CMK (cell line): ENCODE results near the gene TRAPPC14.

Experiments
- DNase-seq: peaks from one replicate; pipeline ENCODE4 v3.0.0-alpha.2; 2010; ENCODE audit warnings: low read depth

Gene TRAPPC14

GRCh38 chr7:100124301-100125230, 34.0 kb downstream of the TRAPPC14 start:
- DNase-seq = no peak

- no peak for DNase-seq
Measured at GRCh38 chr7:100122568-100122967, 36.0 kb downstream of the TRAPPC14 start.

GRCh38 chr7:100122067-100122466, 36.5 kb downstream of the TRAPPC14 start:
- DNase-seq = no peak

GRCh38 chr7:100120733-100121036, 37.8 kb downstream of the TRAPPC14 start:
- no peak for DNase-seq

GRCh38 chr7:100119970-100120732, 38.4 kb downstream of the TRAPPC14 start:
- DNase-seq = no peak

- DNase-seq = peak; percentile 86
Measured at GRCh38 chr7:100119072-100119969, 39.2 kb downstream of the TRAPPC14 start, which contains the start of the genes CNPY4 and TAF6. Gene CNPY4 (plus strand): TSS chr7:100119634. CDS start chr7:100119745, 111 bp downstream. Gene TAF6 (minus strand): TSS chr7:100119358. CDS start chr7:100114209, 5,149 bp downstream.

GRCh38 chr7:100118388-100119071, 40.0 kb downstream of the TRAPPC14 start:
- DNase-seq = no peak

GRCh38 chr7:100115026-100115425, 43.5 kb downstream of the TRAPPC14 start:
- no peak for DNase-seq

- no peak for DNase-seq
Measured at GRCh38 chr7:100111914-100112313, 46.6 kb downstream of the TRAPPC14 start.

GRCh38 chr7:100111156-100111555, 47.4 kb downstream of the TRAPPC14 start:
- DNase-seq = no peak

- DNase-seq = no peak
Measured at GRCh38 chr7:100109521-100110163, 48.9 kb downstream of the TRAPPC14 start.

- no peak for DNase-seq
Measured at GRCh38 chr7:100107890-100108289, 50.6 kb downstream of the TRAPPC14 start.

- DNase-seq = no peak
Measured at GRCh38 chr7:100107125-100107737, 51.3 kb downstream of the TRAPPC14 start.

- no peak for DNase-seq
Measured at GRCh38 chr7:100106633-100107032, 51.9 kb downstream of the TRAPPC14 start.

GRCh38 chr7:100105534-100105933, 53.0 kb downstream of the TRAPPC14 start:
- DNase-seq = no peak
